Keratinocyte (primary cell): ENCODE data around the gene SYK. TPM values are rescaled to one million over a fixed set of nuclear protein-coding genes. Genes with fewer than 3 reads are reported as not detected.

ENCODE experiments used
- DNase-seq: peaks from one replicate; pipeline ENCODE4 v3.0.0-alpha.2; 2011; ENCODE audit warnings: low read depth, missing footprints, low spot score
- FAIRE-seq: peaks from 2 replicates; lab custom pipeline; 2011; peaks lifted over from hg19 to GRCh38; lab: Jason Lieb, UNC
- H2AFZ ChIP-seq: 2 replicates; pipeline ENCODE4 v1.6.0; 2012; ENCODE audit warnings: low read length, control low read depth, inconsistent platforms; ENCODE audit not compliant: control insufficient read depth
- H3K27ac ChIP-seq: 2 replicates; pipeline ENCODE4 v1.5.1; 2011; ENCODE audit warnings: low read length; ENCODE audit not compliant: control insufficient read depth, insufficient read depth
- H3K27me3 ChIP-seq: 3 replicates; pipeline ENCODE4 v1.6.0; 2011; ENCODE audit warnings: low read length; ENCODE audit not compliant: control insufficient read depth, insufficient read depth; ENCODE audit errors: extremely low read depth
- H3K36me3 ChIP-seq, 2 experiments: 2 replicates in 1 of 2; 3 replicates in 1 of 2; pipeline ENCODE4 v1.5.1; 2011; ENCODE audit warnings: low read length in 2 of 2, mild to moderate bottlenecking in 1 of 2; ENCODE audit not compliant: control insufficient read depth in 2 of 2, insufficient read depth in 2 of 2; ENCODE audit errors: extremely low read depth in 1 of 2
- H3K4me1 ChIP-seq: 3 replicates; pipeline ENCODE4 v1.5.1; 2011; ENCODE audit warnings: low read length; ENCODE audit not compliant: control insufficient read depth, insufficient read depth; ENCODE audit errors: extremely low read depth
- H3K4me2 ChIP-seq: 3 replicates; pipeline ENCODE4 v1.6.0; 2011; ENCODE audit warnings: low read depth, low read length; ENCODE audit not compliant: control insufficient read depth, insufficient read depth; ENCODE audit errors: extremely low read depth
- H3K4me3 ChIP-seq, 3 experiments: fragments of 200-600 bp in 1 of 3; sonication (generic) in 1 of 3; 2 replicates in 2 of 3; 3 replicates in 1 of 3; pipeline ENCODE4 v1.5.1; 2011 to 2016; ENCODE audit warnings: low read length in 3 of 3, mild to moderate bottlenecking in 3 of 3, control low read depth in 2 of 3, inconsistent platforms in 1 of 3, low read depth in 1 of 3, mixed read lengths in 1 of 3, mixed run types in 1 of 3, moderate library complexity in 1 of 3; ENCODE audit not compliant: control insufficient read depth in 2 of 3, insufficient read depth in 2 of 3; ENCODE audit errors: extremely low read depth in 1 of 3
- H3K79me2 ChIP-seq: 2 replicates; pipeline ENCODE4 v1.6.0; 2012; ENCODE audit warnings: low read length; ENCODE audit not compliant: control insufficient read depth, insufficient read depth
- H3K9ac ChIP-seq: 3 replicates; pipeline ENCODE4 v1.6.0; 2011; ENCODE audit warnings: low read length; ENCODE audit not compliant: control insufficient read depth, insufficient read depth; ENCODE audit errors: extremely low read depth
- H3K9me1 ChIP-seq: 3 replicates; pipeline ENCODE4 v1.6.0; 2011; ENCODE audit warnings: low read length; ENCODE audit not compliant: control insufficient read depth, insufficient read depth; ENCODE audit errors: extremely low read depth
- H3K9me3 ChIP-seq: 2 replicates; pipeline ENCODE4 v1.5.1; 2012; ENCODE audit warnings: low read depth, low read length; ENCODE audit not compliant: control insufficient read depth
- H4K20me1 ChIP-seq: 3 replicates; pipeline ENCODE4 v1.6.0; 2011; ENCODE audit warnings: low read length; ENCODE audit not compliant: control insufficient read depth, insufficient read depth; ENCODE audit errors: extremely low read depth
- EZH2 ChIP-seq: IDR thresholded peaks from one replicate; pipeline ENCODE4 v1.6.1; 2012; ENCODE audit warnings: inconsistent platforms, mild to moderate bottlenecking, low read length, moderate library complexity
- dilution Hi-C: fragments of 300-500 bp; cut with MboI; formaldehyde crosslinking; loops from one replicate; pipeline ENCODE4 v1.7.0; 2020; ENCODE audit warnings: low sequenced_read_pairs; ENCODE audit not compliant: extremely low pct_ligation_motif_present
- polyA plus RNA-seq, 5 experiments: library from polyadenylated mRNA; depleted of rRNA in 3 of 5; stranded (reverse) in 3 of 5; stranded (forward) in 1 of 5; unstranded in 1 of 5; fragments of >200 nt; gene quantifications; 1 replicate in 1 of 5; 2 replicates in 3 of 5; 3 replicates in 1 of 5; pipeline versions ENCODE4 v1.2.1 to v1.2.3, GENCODE V29; 2011 to 2012; ENCODE audit warnings: missing spikeins in 2 of 5, low read depth in 1 of 5, low replicate concordance in 1 of 5
- TF ChIP-seq, protein P1 (sequence below), 3 experiments: IDR thresholded peaks in 1 of 3; conservative IDR thresholded peaks in 1 of 3; optimal IDR thresholded peaks in 1 of 3; 2 replicates in 2 of 3; 3 replicates in 1 of 3; pipeline versions ENCODE3 to v1.5.1; 2011; ENCODE audit warnings: low read length in 3 of 3, mild to moderate bottlenecking in 3 of 3, moderate library complexity in 2 of 3, control low read depth in 1 of 3, inconsistent platforms in 1 of 3; ENCODE audit not compliant: insufficient read depth in 2 of 3; ENCODE audit errors: extremely low read depth in 1 of 3

SYK gene
- polyA plus RNA-seq, 1 donor (not counting 4 experiments of a cell fraction or from before 2014, with no cell fraction given) = 2.0 TPM

DNA sequence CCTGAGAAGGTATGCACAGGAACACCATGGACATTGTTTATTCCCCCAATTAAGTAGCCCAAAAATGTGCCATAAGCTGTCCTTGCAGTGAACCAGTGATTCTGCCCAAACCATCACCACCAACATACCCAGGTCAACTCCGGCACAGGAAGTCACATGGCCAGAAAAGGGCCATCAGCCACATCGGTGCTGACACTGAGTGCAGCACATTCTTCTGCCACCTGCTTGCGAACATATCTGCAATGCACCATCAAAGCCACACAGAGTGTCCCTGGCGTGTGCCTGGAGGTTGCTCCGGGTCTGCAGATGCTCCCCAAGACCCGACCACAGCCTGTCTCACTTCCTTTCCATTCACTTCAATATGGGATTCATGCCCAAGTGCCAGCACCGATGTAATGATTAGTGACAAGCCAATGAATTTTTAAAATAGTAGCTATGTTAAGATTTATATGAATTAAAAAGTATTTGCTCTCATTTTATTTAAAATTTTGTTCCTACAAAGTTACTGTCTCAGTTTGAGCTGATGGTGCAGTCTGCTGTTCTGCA is 37.6 kb downstream of the SYK start:
- no peak for FAIRE-seq
- no peak for TF ChIP-seq EZH2
- TF ChIP-seq, protein P1, sequence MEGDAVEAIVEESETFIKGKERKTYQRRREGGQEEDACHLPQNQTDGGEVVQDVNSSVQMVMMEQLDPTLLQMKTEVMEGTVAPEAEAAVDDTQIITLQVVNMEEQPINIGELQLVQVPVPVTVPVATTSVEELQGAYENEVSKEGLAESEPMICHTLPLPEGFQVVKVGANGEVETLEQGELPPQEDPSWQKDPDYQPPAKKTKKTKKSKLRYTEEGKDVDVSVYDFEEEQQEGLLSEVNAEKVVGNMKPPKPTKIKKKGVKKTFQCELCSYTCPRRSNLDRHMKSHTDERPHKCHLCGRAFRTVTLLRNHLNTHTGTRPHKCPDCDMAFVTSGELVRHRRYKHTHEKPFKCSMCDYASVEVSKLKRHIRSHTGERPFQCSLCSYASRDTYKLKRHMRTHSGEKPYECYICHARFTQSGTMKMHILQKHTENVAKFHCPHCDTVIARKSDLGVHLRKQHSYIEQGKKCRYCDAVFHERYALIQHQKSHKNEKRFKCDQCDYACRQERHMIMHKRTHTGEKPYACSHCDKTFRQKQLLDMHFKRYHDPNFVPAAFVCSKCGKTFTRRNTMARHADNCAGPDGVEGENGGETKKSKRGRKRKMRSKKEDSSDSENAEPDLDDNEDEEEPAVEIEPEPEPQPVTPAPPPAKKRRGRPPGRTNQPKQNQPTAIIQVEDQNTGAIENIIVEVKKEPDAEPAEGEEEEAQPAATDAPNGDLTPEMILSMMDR (optimal IDR thresholded peaks at IDR 0.05 in 1 of 3, IDR thresholded peaks at IDR 0.05 in 1 of 3, conservative IDR thresholded peaks at IDR 0.05 in 1 of 3; ENCODE audit: extremely low read depth in 1 of 3, insufficient read depth in 2 of 3, low read length in 3 of 3) = no peak
- Histone ChIP-seq H3K36me3 (peaks cover 0 to 1% of the 10 kb centered on the region in 2 experiments), H3K4me3 (no peak overlapping the region), H3K9me1 (no peaks in the 10 kb centered on the region), H4K20me1 (no peaks in the 10 kb centered on the region), H3K4me1 (no peaks in the 10 kb centered on the region), H2AFZ (no peak overlapping the region), H3K79me2 (no peaks in the 10 kb centered on the region), H3K27me3 (no peaks in the 10 kb centered on the region), H3K9ac (no peak overlapping the region), H3K4me2 (no peak overlapping the region), H3K9me3 (peaks cover 3% of the 10 kb centered on the region), H3K27ac (no peak overlapping the region)
- dilution Hi-C loops = no loop called here
- no peak for DNase-seq

DNA sequence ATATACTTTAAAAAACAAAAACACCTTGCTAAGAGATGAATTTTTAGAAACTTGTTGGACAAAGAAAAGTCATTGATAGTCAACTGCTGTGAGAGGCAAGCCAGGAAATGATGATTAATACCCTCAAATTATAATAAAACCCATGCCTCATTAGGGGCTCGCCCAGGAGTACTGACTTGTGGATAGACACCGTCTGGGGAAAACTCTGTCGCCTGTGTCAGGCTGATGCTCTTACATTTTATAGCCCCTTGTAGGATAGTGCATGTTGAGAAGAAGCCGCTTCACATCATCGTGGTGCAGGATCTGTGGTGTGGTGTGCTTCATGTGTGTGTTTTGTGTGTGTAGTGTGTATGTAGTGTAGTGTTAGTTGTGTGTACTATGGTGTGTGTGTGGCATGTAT is 39.1 kb downstream of the SYK start:
- Histone ChIP-seq H2AFZ (no peak overlapping the region), H3K36me3 (peaks cover 0 to 3% of the 10 kb centered on the region in 2 experiments), H3K4me1 (no peaks in the 10 kb centered on the region), H4K20me1 (no peaks in the 10 kb centered on the region), H3K27me3 (no peaks in the 10 kb centered on the region), H3K27ac (no peak overlapping the region), H3K79me2 (no peaks in the 10 kb centered on the region), H3K9me1 (no peaks in the 10 kb centered on the region), H3K4me2 (no peak overlapping the region), H3K9me3 (peaks cover 3% of the 10 kb centered on the region), H3K4me3 (no peak overlapping the region), H3K9ac (no peak overlapping the region)
- FAIRE-seq (peak; percentile 26), DNase-seq (no peak)
- dilution Hi-C loops = no loop called here
- TF ChIP-seq EZH2 = no peak
- TF ChIP-seq, protein P1 (optimal IDR thresholded peaks at IDR 0.05 in 1 of 3, IDR thresholded peaks at IDR 0.05 in 1 of 3, conservative IDR thresholded peaks at IDR 0.05 in 1 of 3; ENCODE audit: extremely low read depth in 1 of 3, insufficient read depth in 2 of 3, low read length in 3 of 3) = no peak
